Measurements from ENCODE around the gene PITX1.

- TF ChIP-seq, protein P1, sequence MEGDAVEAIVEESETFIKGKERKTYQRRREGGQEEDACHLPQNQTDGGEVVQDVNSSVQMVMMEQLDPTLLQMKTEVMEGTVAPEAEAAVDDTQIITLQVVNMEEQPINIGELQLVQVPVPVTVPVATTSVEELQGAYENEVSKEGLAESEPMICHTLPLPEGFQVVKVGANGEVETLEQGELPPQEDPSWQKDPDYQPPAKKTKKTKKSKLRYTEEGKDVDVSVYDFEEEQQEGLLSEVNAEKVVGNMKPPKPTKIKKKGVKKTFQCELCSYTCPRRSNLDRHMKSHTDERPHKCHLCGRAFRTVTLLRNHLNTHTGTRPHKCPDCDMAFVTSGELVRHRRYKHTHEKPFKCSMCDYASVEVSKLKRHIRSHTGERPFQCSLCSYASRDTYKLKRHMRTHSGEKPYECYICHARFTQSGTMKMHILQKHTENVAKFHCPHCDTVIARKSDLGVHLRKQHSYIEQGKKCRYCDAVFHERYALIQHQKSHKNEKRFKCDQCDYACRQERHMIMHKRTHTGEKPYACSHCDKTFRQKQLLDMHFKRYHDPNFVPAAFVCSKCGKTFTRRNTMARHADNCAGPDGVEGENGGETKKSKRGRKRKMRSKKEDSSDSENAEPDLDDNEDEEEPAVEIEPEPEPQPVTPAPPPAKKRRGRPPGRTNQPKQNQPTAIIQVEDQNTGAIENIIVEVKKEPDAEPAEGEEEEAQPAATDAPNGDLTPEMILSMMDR (IDR thresholded peaks at IDR 0.05) = no peak
- no peak for TF ChIP-seq POLR2A (IDR thresholded peaks at IDR 0.05)
Measured at GRCh38 chr5:135051872-135052271, 17.8 kb upstream of the PITX1 start.
